HEK293 (cell line): ENCODE data around the gene MS4A4A.

Experiments used
- CTCF ChIA-PET: fragments of 350-600 bp; formaldehyde crosslinking; extraction: SDS; loops from one replicate; lab custom pipeline; 2021; ENCODE audit warnings: antibody characterized with exemption; lab: Yijun Ruan, JAX
- POLR2A ChIA-PET: fragments of 300-600 bp; formaldehyde crosslinking; extraction: SDS; loops from one replicate; lab custom pipeline; 2020; ENCODE audit warnings: antibody characterized with exemption, inconsistent platforms; lab: Yijun Ruan, JAX
- H3K27ac ChIP-seq: fragments of 200-500 bp; sonication (Bioruptor generic); 2 replicates; pipeline ENCODE4 v1.5.1; 2014; ENCODE audit warnings: low read depth, low read length, control low read depth, inconsistent platforms; ENCODE audit errors: extremely low read depth
- H3K36me3 ChIP-seq, 2 experiments: fragments of 200-500 bp in 1 of 2; sonication (Bioruptor generic) in 1 of 2; 1 replicate in 1 of 2; 2 replicates in 1 of 2; pipeline ENCODE4 v1.5.1; 2014 to 2017; ENCODE audit warnings: inconsistent platforms in 2 of 2, low read length in 2 of 2; ENCODE audit not compliant: control insufficient read depth in 2 of 2, insufficient read depth in 1 of 2
- H3K4me1 ChIP-seq: fragments of 200-500 bp; sonication (Bioruptor generic); 2 replicates; pipeline ENCODE4 v1.5.1; 2014; ENCODE audit warnings: mild to moderate bottlenecking, low read length, inconsistent platforms; ENCODE audit not compliant: control insufficient read depth, insufficient read depth
- H3K4me3 ChIP-seq: 2 replicates; pipeline ENCODE4 v1.5.1; 2011; ENCODE audit warnings: low read depth, mild to moderate bottlenecking, control low read depth, low read length, moderate library complexity
- H3K9me3 ChIP-seq: fragments of 200-500 bp; sonication (Bioruptor generic); 2 replicates; pipeline ENCODE4 v1.5.1; 2014; ENCODE audit warnings: low read depth, low read length, inconsistent platforms; ENCODE audit not compliant: control insufficient read depth, insufficient read depth
- HOXA7 ChIP-seq: sonication (generic); formaldehyde crosslinking; IDR thresholded peaks from 2 replicates; pipeline ENCODE4 v1.8.1; 2022; ENCODE audit warnings: missing genetic modification reagents, borderline replicate concordance
- PRDM10 ChIP-seq: fragments of 450-650 bp; formaldehyde crosslinking; IDR thresholded peaks from 2 replicates; pipeline ENCODE4 v1.5.1; 2016; ENCODE audit warnings: missing biosample characterization, missing genetic modification characterization
- ZBTB1 ChIP-seq: fragments of 450-650 bp; formaldehyde crosslinking; IDR thresholded peaks from 2 replicates; pipeline ENCODE4 v1.5.1; 2016; ENCODE audit warnings: missing biosample characterization, missing genetic modification characterization
- ZBTB6 ChIP-seq: fragments of 450-650 bp; formaldehyde crosslinking; IDR thresholded peaks from 2 replicates; pipeline ENCODE4 v1.5.1; 2017; ENCODE audit warnings: missing biosample characterization, missing genetic modification characterization
- ZNF132 ChIP-seq: fragments of 450-650 bp; formaldehyde crosslinking; IDR thresholded peaks from 2 replicates; pipeline ENCODE4 v1.5.1; 2017; ENCODE audit warnings: missing biosample characterization, missing genetic modification characterization, borderline replicate concordance
- ZNF138 ChIP-seq: fragments of 450-650 bp; formaldehyde crosslinking; IDR thresholded peaks from 2 replicates; pipeline ENCODE4 v1.5.1; 2016; ENCODE audit warnings: missing biosample characterization, missing genetic modification characterization, borderline replicate concordance
- ZNF366 ChIP-seq: fragments of 450-650 bp; formaldehyde crosslinking; conservative IDR thresholded peaks from 2 replicates; pipeline ENCODE4 v1.5.1; 2016; ENCODE audit warnings: missing biosample characterization, missing genetic modification characterization
- ZNF514 ChIP-seq: fragments of 450-650 bp; formaldehyde crosslinking; IDR thresholded peaks from 2 replicates; pipeline ENCODE4 v1.5.1; 2016; ENCODE audit warnings: missing biosample characterization, missing genetic modification characterization
- ZNF600 ChIP-seq: fragments of 450-650 bp; formaldehyde crosslinking; IDR thresholded peaks from 2 replicates; pipeline ENCODE4 v1.5.1; 2016; ENCODE audit warnings: missing biosample characterization, missing genetic modification characterization
- ZNF768 ChIP-seq: fragments of 450-650 bp; formaldehyde crosslinking; IDR thresholded peaks from 2 replicates; pipeline ENCODE4 v1.5.1; 2018; ENCODE audit warnings: missing biosample characterization, mild to moderate bottlenecking, missing genetic modification characterization
- TF ChIP-seq, protein P1 (sequence below): fragments of 450-650 bp; formaldehyde crosslinking; IDR thresholded peaks from 2 replicates; pipeline ENCODE4 v1.5.1; 2016; ENCODE audit warnings: missing biosample characterization, missing genetic modification characterization
- TF ChIP-seq, protein P2 (sequence below): fragments of 450-650 bp; formaldehyde crosslinking; IDR thresholded peaks from 2 replicates; pipeline ENCODE4 v1.5.1; 2016; ENCODE audit warnings: missing biosample characterization, missing genetic modification characterization, borderline replicate concordance
- TF ChIP-seq, protein P3 (sequence below): fragments of 450-650 bp; formaldehyde crosslinking; IDR thresholded peaks from 2 replicates; pipeline ENCODE4 v1.5.1; 2017; ENCODE audit warnings: missing biosample characterization, missing genetic modification characterization
- TF ChIP-seq, protein P4 (sequence below): fragments of 450-650 bp; formaldehyde crosslinking; IDR thresholded peaks from 2 replicates; pipeline ENCODE4 v1.5.1; 2016; ENCODE audit warnings: missing biosample characterization, missing genetic modification characterization, borderline replicate concordance
- TF ChIP-seq, protein P5 (sequence below): fragments of 450-650 bp; formaldehyde crosslinking; IDR thresholded peaks from 2 replicates; pipeline ENCODE4 v1.5.1; 2016; ENCODE audit warnings: missing biosample characterization, missing genetic modification characterization

MS4A4A gene

GRCh38 chr11:60240662-60241061 is 39.8 kb upstream of the MS4A4A start (continued):
- TF ChIP-seq, protein P1, sequence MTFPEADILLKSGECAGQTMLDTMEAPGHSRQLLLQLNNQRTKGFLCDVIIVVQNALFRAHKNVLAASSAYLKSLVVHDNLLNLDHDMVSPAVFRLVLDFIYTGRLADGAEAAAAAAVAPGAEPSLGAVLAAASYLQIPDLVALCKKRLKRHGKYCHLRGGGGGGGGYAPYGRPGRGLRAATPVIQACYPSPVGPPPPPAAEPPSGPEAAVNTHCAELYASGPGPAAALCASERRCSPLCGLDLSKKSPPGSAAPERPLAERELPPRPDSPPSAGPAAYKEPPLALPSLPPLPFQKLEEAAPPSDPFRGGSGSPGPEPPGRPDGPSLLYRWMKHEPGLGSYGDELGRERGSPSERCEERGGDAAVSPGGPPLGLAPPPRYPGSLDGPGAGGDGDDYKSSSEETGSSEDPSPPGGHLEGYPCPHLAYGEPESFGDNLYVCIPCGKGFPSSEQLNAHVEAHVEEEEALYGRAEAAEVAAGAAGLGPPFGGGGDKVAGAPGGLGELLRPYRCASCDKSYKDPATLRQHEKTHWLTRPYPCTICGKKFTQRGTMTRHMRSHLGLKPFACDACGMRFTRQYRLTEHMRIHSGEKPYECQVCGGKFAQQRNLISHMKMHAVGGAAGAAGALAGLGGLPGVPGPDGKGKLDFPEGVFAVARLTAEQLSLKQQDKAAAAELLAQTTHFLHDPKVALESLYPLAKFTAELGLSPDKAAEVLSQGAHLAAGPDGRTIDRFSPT, result no peak
- TF ChIP-seq ZNF138 (tag by site-specific recombination) (no peak), ZNF514 (tag by site-specific recombination) (no peak), ZBTB6 (tag by site-specific recombination) (no peak), HOXA7 (CRISPR knock-in tag) (no peak), ZNF768 (tag by site-specific recombination) (no peak)
- TF ChIP-seq, protein P2, sequence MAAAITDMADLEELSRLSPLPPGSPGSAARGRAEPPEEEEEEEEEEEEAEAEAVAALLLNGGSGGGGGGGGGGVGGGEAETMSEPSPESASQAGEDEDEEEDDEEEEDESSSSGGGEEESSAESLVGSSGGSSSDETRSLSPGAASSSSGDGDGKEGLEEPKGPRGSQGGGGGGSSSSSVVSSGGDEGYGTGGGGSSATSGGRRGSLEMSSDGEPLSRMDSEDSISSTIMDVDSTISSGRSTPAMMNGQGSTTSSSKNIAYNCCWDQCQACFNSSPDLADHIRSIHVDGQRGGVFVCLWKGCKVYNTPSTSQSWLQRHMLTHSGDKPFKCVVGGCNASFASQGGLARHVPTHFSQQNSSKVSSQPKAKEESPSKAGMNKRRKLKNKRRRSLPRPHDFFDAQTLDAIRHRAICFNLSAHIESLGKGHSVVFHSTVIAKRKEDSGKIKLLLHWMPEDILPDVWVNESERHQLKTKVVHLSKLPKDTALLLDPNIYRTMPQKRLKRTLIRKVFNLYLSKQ (tag by site-specific recombination), result no peak
- TF ChIP-seq, protein P3, sequence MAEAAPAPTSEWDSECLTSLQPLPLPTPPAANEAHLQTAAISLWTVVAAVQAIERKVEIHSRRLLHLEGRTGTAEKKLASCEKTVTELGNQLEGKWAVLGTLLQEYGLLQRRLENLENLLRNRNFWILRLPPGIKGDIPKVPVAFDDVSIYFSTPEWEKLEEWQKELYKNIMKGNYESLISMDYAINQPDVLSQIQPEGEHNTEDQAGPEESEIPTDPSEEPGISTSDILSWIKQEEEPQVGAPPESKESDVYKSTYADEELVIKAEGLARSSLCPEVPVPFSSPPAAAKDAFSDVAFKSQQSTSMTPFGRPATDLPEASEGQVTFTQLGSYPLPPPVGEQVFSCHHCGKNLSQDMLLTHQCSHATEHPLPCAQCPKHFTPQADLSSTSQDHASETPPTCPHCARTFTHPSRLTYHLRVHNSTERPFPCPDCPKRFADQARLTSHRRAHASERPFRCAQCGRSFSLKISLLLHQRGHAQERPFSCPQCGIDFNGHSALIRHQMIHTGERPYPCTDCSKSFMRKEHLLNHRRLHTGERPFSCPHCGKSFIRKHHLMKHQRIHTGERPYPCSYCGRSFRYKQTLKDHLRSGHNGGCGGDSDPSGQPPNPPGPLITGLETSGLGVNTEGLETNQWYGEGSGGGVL (tag by site-specific recombination), result no peak

DNA sequence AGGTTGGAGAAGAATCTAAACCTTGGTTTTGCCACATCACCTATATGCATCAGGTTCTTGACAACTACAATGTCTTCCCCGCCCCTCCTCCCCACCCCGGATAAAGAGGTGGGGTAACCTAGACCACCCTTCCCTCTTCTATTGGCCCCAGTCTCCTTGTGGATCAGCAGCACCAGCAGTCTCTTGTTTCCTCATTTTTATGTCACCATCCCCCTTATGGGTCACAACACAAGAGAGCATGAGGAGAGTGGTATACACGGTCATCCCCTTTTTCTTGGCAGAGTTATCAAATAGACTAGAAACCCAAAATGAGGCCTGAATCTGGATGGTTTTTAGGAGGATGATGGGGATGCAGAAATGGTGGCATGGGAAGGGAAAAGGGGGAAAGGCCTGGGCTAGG is 38.7 kb upstream of the MS4A4A start:
- Histone ChIP-seq H3K36me3 (no peaks in the 10 kb centered on the region), H3K4me1 (no peaks in the 10 kb centered on the region), H3K9me3 (no peaks in the 10 kb centered on the region), H3K4me3 (no peak overlapping the region), H3K27ac (no peak overlapping the region)
- ChIA-PET POLR2A (no interaction called here), CTCF (no interaction called here)
- no peak for TF ChIP-seq ZNF132 (tag by site-specific recombination)
- TF ChIP-seq, protein P4, sequence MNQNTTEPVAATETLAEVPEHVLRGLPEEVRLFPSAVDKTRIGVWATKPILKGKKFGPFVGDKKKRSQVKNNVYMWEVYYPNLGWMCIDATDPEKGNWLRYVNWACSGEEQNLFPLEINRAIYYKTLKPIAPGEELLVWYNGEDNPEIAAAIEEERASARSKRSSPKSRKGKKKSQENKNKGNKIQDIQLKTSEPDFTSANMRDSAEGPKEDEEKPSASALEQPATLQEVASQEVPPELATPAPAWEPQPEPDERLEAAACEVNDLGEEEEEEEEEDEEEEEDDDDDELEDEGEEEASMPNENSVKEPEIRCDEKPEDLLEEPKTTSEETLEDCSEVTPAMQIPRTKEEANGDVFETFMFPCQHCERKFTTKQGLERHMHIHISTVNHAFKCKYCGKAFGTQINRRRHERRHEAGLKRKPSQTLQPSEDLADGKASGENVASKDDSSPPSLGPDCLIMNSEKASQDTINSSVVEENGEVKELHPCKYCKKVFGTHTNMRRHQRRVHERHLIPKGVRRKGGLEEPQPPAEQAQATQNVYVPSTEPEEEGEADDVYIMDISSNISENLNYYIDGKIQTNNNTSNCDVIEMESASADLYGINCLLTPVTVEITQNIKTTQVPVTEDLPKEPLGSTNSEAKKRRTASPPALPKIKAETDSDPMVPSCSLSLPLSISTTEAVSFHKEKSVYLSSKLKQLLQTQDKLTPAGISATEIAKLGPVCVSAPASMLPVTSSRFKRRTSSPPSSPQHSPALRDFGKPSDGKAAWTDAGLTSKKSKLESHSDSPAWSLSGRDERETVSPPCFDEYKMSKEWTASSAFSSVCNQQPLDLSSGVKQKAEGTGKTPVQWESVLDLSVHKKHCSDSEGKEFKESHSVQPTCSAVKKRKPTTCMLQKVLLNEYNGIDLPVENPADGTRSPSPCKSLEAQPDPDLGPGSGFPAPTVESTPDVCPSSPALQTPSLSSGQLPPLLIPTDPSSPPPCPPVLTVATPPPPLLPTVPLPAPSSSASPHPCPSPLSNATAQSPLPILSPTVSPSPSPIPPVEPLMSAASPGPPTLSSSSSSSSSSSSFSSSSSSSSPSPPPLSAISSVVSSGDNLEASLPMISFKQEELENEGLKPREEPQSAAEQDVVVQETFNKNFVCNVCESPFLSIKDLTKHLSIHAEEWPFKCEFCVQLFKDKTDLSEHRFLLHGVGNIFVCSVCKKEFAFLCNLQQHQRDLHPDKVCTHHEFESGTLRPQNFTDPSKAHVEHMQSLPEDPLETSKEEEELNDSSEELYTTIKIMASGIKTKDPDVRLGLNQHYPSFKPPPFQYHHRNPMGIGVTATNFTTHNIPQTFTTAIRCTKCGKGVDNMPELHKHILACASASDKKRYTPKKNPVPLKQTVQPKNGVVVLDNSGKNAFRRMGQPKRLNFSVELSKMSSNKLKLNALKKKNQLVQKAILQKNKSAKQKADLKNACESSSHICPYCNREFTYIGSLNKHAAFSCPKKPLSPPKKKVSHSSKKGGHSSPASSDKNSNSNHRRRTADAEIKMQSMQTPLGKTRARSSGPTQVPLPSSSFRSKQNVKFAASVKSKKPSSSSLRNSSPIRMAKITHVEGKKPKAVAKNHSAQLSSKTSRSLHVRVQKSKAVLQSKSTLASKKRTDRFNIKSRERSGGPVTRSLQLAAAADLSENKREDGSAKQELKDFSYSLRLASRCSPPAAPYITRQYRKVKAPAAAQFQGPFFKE (tag by site-specific recombination), result no peak
- TF ChIP-seq ZNF366, result no peak
- TF ChIP-seq ZBTB6 (tag by site-specific recombination), result no peak
- TF ChIP-seq ZNF600 (tag by site-specific recombination), result no peak
- TF ChIP-seq, protein P5, sequence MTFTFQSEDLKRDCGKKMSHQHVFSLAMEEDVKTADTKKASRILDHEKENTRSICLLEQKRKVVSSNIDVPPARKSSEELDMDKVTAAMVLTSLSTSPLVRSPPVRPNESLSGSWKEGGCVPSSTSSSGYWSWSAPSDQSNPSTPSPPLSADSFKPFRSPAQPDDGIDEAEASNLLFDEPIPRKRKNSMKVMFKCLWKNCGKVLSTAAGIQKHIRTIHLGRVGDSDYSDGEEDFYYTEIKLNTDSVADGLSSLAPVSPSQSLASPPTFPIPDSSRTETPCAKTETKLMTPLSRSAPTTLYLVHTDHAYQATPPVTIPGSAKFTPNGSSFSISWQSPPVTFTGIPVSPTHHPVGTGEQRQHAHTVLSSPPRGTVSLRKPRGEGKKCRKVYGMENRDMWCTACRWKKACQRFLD (tag by site-specific recombination), result no peak
- no peak for TF ChIP-seq PRDM10 (tag by site-specific recombination)
- no peak for TF ChIP-seq ZBTB1
